DOHH2 (cell line): ENCODE data around the gene KAT6B.

Source experiments
- H3F3A ChIP-seq: fragments of 200-600 bp; sonication (generic), shearing (Covaris generic); 2 replicates; pipeline ENCODE4 v1.6.0; 2016; ENCODE audit warnings: antibody characterized with exemption, mild to moderate bottlenecking; ENCODE audit not compliant: control insufficient read depth, insufficient read depth
- H3K27ac ChIP-seq: fragments of 200-600 bp; sonication (generic); 2 replicates; pipeline ENCODE4 v1.5.1; 2014; ENCODE audit warnings: low read depth, mild to moderate bottlenecking, low read length, moderate library complexity
- H3K27me3 ChIP-seq: fragments of 200-600 bp; sonication (generic); 2 replicates; pipeline ENCODE4 v1.6.1; 2014; ENCODE audit warnings: mild to moderate bottlenecking, low read length, mixed read lengths; ENCODE audit not compliant: control insufficient read depth
- H3K36me3 ChIP-seq: fragments of 200-600 bp; sonication (generic); 2 replicates; pipeline ENCODE4 v1.6.1; 2014; ENCODE audit warnings: mild to moderate bottlenecking, low read length, moderate library complexity, mixed read lengths; ENCODE audit not compliant: control insufficient read depth
- H3K4me1 ChIP-seq: fragments of 200-600 bp; sonication (generic); 2 replicates; pipeline ENCODE4 v1.6.1; 2014; ENCODE audit warnings: mild to moderate bottlenecking, low read length, mixed read lengths; ENCODE audit not compliant: control insufficient read depth
- H3K4me2 ChIP-seq: fragments of 200-600 bp; sonication (generic); 2 replicates; pipeline ENCODE4 v1.6.0; 2014; ENCODE audit warnings: mild to moderate bottlenecking, low read length, moderate library complexity
- H3K4me3 ChIP-seq: fragments of 200-600 bp; sonication (generic); 2 replicates; pipeline ENCODE4 v1.5.1; 2014; ENCODE audit warnings: mild to moderate bottlenecking, low read length, mixed read lengths
- H3K79me2 ChIP-seq: fragments of 200-600 bp; sonication (generic); 2 replicates; pipeline ENCODE4 v1.6.1; 2014; ENCODE audit warnings: mild to moderate bottlenecking, low read length, mixed read lengths; ENCODE audit not compliant: control insufficient read depth
- H3K9me2 ChIP-seq: fragments of 200-600 bp; sonication (generic); replicated peaks from 2 replicates; pipeline ENCODE4 v1.6.1; 2014; ENCODE audit warnings: mild to moderate bottlenecking, low read length, mixed read lengths; ENCODE audit not compliant: control insufficient read depth
- H3K9me3 ChIP-seq: fragments of 200-600 bp; sonication (generic); 2 replicates; pipeline ENCODE4 v1.6.1; 2014; ENCODE audit warnings: antibody characterized with exemption, low read length, mixed read lengths; ENCODE audit not compliant: control insufficient read depth, insufficient read depth
- H4K20me1 ChIP-seq: fragments of 200-600 bp; sonication (generic); 2 replicates; pipeline ENCODE4 v1.6.0; 2014; ENCODE audit warnings: low read depth, mild to moderate bottlenecking, antibody characterized with exemption, low read length, moderate library complexity; ENCODE audit not compliant: control insufficient read depth, insufficient read depth
- CTCF ChIP-seq: fragments of 200-600 bp; sonication (generic); IDR thresholded peaks from one replicate; pipeline ENCODE4 v1.5.1; 2014; ENCODE audit warnings: antibody characterized with exemption, mild to moderate bottlenecking, low read depth, low read length; ENCODE audit not compliant: poor library complexity, severe bottlenecking
- EZH2phosphoT487 ChIP-seq: fragments of 200-600 bp; sonication (generic); IDR thresholded peaks from 2 replicates; pipeline ENCODE4 v1.6.1; 2017; ENCODE audit warnings: borderline replicate concordance, mild to moderate bottlenecking, antibody characterized with exemption, low read length, moderate library complexity, mixed read lengths

The KAT6B gene

GRCh38 chr10:74913377-74913979, 87.1 kb downstream of the KAT6B start:
- no peak overlapping the region for H3K4me3 ChIP-seq
- H3K4me2 ChIP-seq = no peak overlapping the region
- H4K20me1 ChIP-seq = no peaks in the 10 kb centered on the region
- H3K27me3 ChIP-seq = no peaks in the 10 kb centered on the region
- H3K36me3 ChIP-seq = no peaks in the 10 kb centered on the region
- no peaks in the 10 kb centered on the region for H3K9me2 ChIP-seq
- no peak overlapping the region for H3K27ac ChIP-seq
- no peaks in the 10 kb centered on the region for H3K9me3 ChIP-seq
- H3K4me1 ChIP-seq = no peaks in the 10 kb centered on the region
- H3F3A ChIP-seq = no peaks in the 10 kb centered on the region
- peaks cover 10% of the 10 kb centered on the region; the same call in 1 of the 2 replicates for H3K79me2 ChIP-seq
- TF ChIP-seq CTCF (no peak), EZH2phosphoT487 (no peak)

DNA sequence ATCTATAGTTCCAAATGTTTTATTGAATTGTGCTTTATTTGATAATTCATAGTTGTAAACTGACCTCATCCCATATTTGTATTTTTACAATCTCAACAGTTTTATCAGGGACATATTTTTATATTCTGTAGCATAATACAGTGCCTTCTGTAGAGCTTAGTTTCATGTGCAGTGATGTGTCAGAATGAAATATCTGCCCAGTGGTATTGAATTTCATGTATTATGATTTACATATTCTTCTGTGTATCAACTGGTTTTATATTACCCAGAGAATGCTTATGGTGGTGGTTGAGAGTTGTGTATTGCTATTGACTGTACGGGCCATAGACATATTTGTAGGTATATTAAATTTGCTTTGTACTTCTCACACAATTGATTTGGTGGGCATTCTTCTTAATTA, 89.9 kb downstream of the KAT6B start:
- H3K36me3 ChIP-seq = no peaks in the 10 kb centered on the region
- H3F3A ChIP-seq = no peaks in the 10 kb centered on the region
- H3K79me2 ChIP-seq = peaks cover 10% of the 10 kb centered on the region; the same call in 1 of the 2 replicates
- H3K27me3 ChIP-seq = no peaks in the 10 kb centered on the region
- no peak overlapping the region for H3K27ac ChIP-seq
- TF ChIP-seq EZH2phosphoT487 (no peak), CTCF (no peak)
- H3K9me2 ChIP-seq = no peaks in the 10 kb centered on the region
- no peaks in the 10 kb centered on the region for H4K20me1 ChIP-seq
- no peaks in the 10 kb centered on the region for H3K4me1 ChIP-seq
- no peak overlapping the region for H3K4me2 ChIP-seq
- H3K9me3 ChIP-seq = no peaks in the 10 kb centered on the region
- no peak overlapping the region for H3K4me3 ChIP-seq

GRCh38 chr10:74917481-74918077, 91.2 kb downstream of the KAT6B start:
- Histone ChIP-seq H3K27me3 (no peaks in the 10 kb centered on the region), H3F3A (no peaks in the 10 kb centered on the region), H3K4me3 (no peak overlapping the region), H3K9me3 (no peaks in the 10 kb centered on the region), H3K36me3 (no peaks in the 10 kb centered on the region), H3K4me2 (no peak overlapping the region), H3K4me1 (no peaks in the 10 kb centered on the region), H3K27ac (no peak overlapping the region), H3K9me2 (no peaks in the 10 kb centered on the region), H4K20me1 (no peaks in the 10 kb centered on the region), H3K79me2 (peaks cover 5% of the 10 kb centered on the region; the same call in 1 of the 2 replicates)
- TF ChIP-seq EZH2phosphoT487 (no peak), CTCF (no peak)
